Tibial nerve (tissue), 4 donors: ENCODE data around the gene PARN. TPM values are rescaled to one million over a fixed set of nuclear protein-coding genes. Genes with fewer than 3 reads are reported as not detected.

Experiments used
- DNase-seq, 2 donors: peaks; one replicate each; pipeline ENCODE4 v3.0.0-alpha.2; 2019; ENCODE audit warnings: low spot score in 2 of 2
- H3K27ac ChIP-seq, 4 donors: fragments of 200-600 bp; sonication (generic) in 3 of 4; one replicate each; pipeline ENCODE4 v1.5.1; 2017 to 2019; ENCODE audit warnings: mild to moderate bottlenecking in 1 of 4
- H3K27me3 ChIP-seq, 2 donors: fragments of 200-600 bp; sonication (generic) in 1 of 2; one replicate each; pipeline versions ENCODE4 v1.5.1 to v1.6.0; 2017 to 2019
- H3K36me3 ChIP-seq, 3 donors: fragments of 200-600 bp; sonication (generic); one replicate each; pipeline ENCODE4 v1.5.1; 2018 to 2019
- H3K4me1 ChIP-seq, 4 donors: fragments of 200-600 bp; sonication (generic) in 3 of 4; one replicate each; pipeline ENCODE4 v1.5.1; 2017 to 2019
- H3K4me3 ChIP-seq, 4 donors: fragments of 200-600 bp; sonication (generic) in 3 of 4; one replicate each; pipeline ENCODE4 v1.5.1; 2017 to 2019; ENCODE audit warnings: mild to moderate bottlenecking in 1 of 4, moderate library complexity in 1 of 4
- H3K9me3 ChIP-seq, 4 donors: fragments of 200-600 bp; sonication (generic) in 3 of 4; one replicate each; pipeline ENCODE4 v1.5.1; 2017 to 2019
- EP300 ChIP-seq, 2 donors: sonication (generic); formaldehyde crosslinking; IDR thresholded peaks; one replicate each; pipeline ENCODE4 v1.6.1; 2017; ENCODE audit warnings: antibody characterized with exemption in 2 of 2, mild to moderate bottlenecking in 1 of 2
- POLR2A ChIP-seq, 2 donors: fragments of 450-650 bp; IDR thresholded peaks; one replicate each; pipeline ENCODE4 v1.6.1; 2017; ENCODE audit warnings: antibody characterized with exemption in 2 of 2, mild to moderate bottlenecking in 2 of 2, moderate library complexity in 2 of 2
- WGBS, 2 donors: methylation state at CpG; one replicate each; pipeline ENCODE4 v1.1.5; 2018; 5-methylcytosine and 5-hydroxymethylcytosine counted together
- total RNA-seq, 4 donors: library from RNA; depleted of rRNA; stranded (reverse); fragments of >200 nt; gene quantifications; one replicate each; pipeline ENCODE4 v1.1.0, GENCODE V29; 2016
- TF ChIP-seq, protein P1 (sequence below), 5 experiments: fragments of 200-600 bp in 3 of 5; fragments of 450-650 bp in 2 of 5; sonication (generic) in 3 of 5; IDR thresholded peaks; one replicate each; pipeline ENCODE4 v1.5.1; 2016 to 2019; ENCODE audit warnings: antibody characterized with exemption in 5 of 5, mild to moderate bottlenecking in 3 of 5, moderate library complexity in 2 of 5

The PARN gene
- total RNA-seq, 4 donors from 2014 or later, result 36.5 to 49.8 (median 40.6) TPM

DNA sequence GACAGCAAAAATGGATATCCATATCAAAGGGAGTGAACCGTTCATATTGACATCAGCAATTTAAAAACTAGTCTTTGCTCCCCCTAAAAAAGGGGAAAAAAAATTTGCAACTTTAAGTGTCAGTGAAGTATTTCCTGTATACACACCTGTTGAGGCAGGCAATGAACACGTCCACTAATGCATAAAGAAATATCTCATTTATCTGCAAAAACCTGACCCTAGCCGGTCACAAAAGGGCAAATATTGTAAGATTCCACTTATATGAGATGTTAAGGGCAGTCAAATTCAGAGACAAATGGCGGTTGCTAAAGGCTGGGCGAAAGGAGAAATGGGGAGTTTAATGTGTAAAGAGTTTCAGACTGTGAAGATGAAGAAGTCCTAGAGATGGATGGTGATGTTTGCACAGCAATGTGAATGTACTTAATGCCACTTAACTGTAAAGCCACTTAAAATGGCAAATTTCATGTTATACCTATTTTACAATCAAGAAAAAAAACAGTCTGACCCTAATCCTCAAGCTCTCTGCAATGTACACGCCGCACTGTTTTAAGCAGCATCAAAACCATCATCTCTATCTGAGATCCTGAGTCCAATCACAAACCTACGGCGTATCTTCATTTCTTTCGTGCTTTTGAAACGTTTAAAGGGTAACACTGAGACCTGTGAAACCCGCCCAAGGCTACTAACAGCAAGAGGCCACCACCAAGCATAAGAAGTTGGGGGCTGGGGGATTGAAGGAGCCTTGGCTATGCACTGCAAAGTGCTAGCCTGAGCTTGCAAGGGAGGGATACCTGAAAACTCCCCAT lies 1.1 kb downstream of the PARN start:
- Histone ChIP-seq H3K9me3 (no peaks in the 10 kb centered on the region), H3K4me1 (peaks cover 0 to 42% (median 20%) of the 10 kb centered on the region in 4 donors), H3K27me3 (no peaks in the 10 kb centered on the region), H3K4me3 (peak overlapping the region; percentile 59 to 99 (median 77)), H3K27ac (peak overlapping the region; percentile 71 to 94 (median 94)), H3K36me3 (peaks cover 0 to 41% (median 0%) of the 10 kb centered on the region in 3 donors)
- WGBS, 2 donors, result 54 to 60% methylated on average over 12 of the region's 12 CpGs
- DNase-seq, result no peak
- TF ChIP-seq POLR2A (IDR thresholded peaks at IDR 0.05) (no peak), EP300 (IDR thresholded peaks at IDR 0.05) (no peak)
- TF ChIP-seq, protein P1, sequence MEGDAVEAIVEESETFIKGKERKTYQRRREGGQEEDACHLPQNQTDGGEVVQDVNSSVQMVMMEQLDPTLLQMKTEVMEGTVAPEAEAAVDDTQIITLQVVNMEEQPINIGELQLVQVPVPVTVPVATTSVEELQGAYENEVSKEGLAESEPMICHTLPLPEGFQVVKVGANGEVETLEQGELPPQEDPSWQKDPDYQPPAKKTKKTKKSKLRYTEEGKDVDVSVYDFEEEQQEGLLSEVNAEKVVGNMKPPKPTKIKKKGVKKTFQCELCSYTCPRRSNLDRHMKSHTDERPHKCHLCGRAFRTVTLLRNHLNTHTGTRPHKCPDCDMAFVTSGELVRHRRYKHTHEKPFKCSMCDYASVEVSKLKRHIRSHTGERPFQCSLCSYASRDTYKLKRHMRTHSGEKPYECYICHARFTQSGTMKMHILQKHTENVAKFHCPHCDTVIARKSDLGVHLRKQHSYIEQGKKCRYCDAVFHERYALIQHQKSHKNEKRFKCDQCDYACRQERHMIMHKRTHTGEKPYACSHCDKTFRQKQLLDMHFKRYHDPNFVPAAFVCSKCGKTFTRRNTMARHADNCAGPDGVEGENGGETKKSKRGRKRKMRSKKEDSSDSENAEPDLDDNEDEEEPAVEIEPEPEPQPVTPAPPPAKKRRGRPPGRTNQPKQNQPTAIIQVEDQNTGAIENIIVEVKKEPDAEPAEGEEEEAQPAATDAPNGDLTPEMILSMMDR (IDR thresholded peaks at IDR 0.05), result no peak

GRCh38 chr16:14627078-14627477 lies 3.0 kb downstream of the PARN start:
- peaks cover 0 to 60% (median 0%) of the 10 kb centered on the region in 3 donors for H3K36me3 ChIP-seq
- 92% methylated on average over 4 of the region's 4 CpGs for WGBS, 2 donors
- TF ChIP-seq POLR2A (IDR thresholded peaks at IDR 0.05), result no peak
- TF ChIP-seq, protein P1 (IDR thresholded peaks at IDR 0.05), result no peak
- no peak for TF ChIP-seq EP300 (IDR thresholded peaks at IDR 0.05)

GRCh38 chr16:14618566-14618965 lies 11.5 kb downstream of the PARN start:
- H3K36me3 ChIP-seq, result peaks cover 0 to 98% (median 0%) of the 10 kb centered on the region in 3 donors
- H3K9me3 ChIP-seq, result no peaks in the 10 kb centered on the region
- WGBS, 2 donors, result 91% methylated on average over 7 of the region's 7 CpGs
- no peaks in the 10 kb centered on the region for H3K27me3 ChIP-seq
- no peak overlapping the region for H3K4me3 ChIP-seq
- TF ChIP-seq, protein P1 (IDR thresholded peaks at IDR 0.05), result no peak
- no peak for TF ChIP-seq EP300 (IDR thresholded peaks at IDR 0.05)
- no peak for DNase-seq
- no peaks in the 10 kb centered on the region for H3K4me1 ChIP-seq
- no peak overlapping the region for H3K27ac ChIP-seq

More at GRCh38 chr16:14627078-14627477, 3.0 kb downstream of the PARN start:
- H3K4me1 ChIP-seq, result peaks cover 0 to 36% (median 14%) of the 10 kb centered on the region in 4 donors
- no peaks in the 10 kb centered on the region for H3K9me3 ChIP-seq
- no peaks in the 10 kb centered on the region for H3K27me3 ChIP-seq
- H3K4me3 ChIP-seq, result no peak overlapping the region
- no peak for DNase-seq
- no peak overlapping the region for H3K27ac ChIP-seq

- 94 to 95% methylated on average over 4 of the region's 4 CpGs for WGBS, 2 donors
- TF ChIP-seq, protein P1 (IDR thresholded peaks at IDR 0.05), result no peak
- no peak for TF ChIP-seq POLR2A (IDR thresholded peaks at IDR 0.05)
- no peak for TF ChIP-seq EP300 (IDR thresholded peaks at IDR 0.05)
- Histone ChIP-seq H3K36me3 (peaks cover 0 to 94% (median 2%) of the 10 kb centered on the region in 3 donors), H3K4me1 (no peaks in the 10 kb centered on the region), H3K27ac (no peak overlapping the region), H3K4me3 (no peak overlapping the region), H3K9me3 (no peaks in the 10 kb centered on the region), H3K27me3 (no peaks in the 10 kb centered on the region)
- DNase-seq, result no peak
Measured at GRCh38 chr16:14616280-14616679, 13.8 kb downstream of the PARN start.

DNA sequence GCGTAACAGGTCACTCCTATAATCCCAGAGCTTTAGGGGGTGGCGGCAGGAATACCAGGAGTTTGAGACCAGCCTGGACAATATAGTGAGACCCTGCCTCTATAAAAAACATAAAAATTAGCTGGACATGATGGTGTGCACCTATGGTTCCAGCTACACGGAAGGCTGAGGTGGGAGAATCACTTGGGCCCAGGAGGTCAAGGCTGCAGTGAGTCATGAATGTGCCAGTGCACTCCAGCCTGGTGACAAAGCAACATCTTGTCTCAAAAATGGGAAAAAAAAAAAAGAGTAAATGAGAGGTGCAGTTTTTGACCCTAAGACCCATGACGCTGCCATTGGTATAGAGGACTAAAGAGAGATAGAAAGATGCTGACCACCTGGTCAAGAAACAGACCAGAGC lies 16.1 kb downstream of the PARN start:
- Histone ChIP-seq H3K4me3 (no peak overlapping the region), H3K36me3 (peaks cover 0 to 95% (median 2%) of the 10 kb centered on the region in 3 donors), H3K9me3 (no peaks in the 10 kb centered on the region), H3K27me3 (no peaks in the 10 kb centered on the region), H3K4me1 (peaks cover 0 to 8% (median 0%) of the 10 kb centered on the region in 4 donors), H3K27ac (no peak overlapping the region)
- TF ChIP-seq, protein P1 (IDR thresholded peaks at IDR 0.05), result no peak
- TF ChIP-seq POLR2A (IDR thresholded peaks at IDR 0.05) (no peak), EP300 (IDR thresholded peaks at IDR 0.05) (no peak)
- 94 to 96% methylated on average over 4 of the region's 4 CpGs for WGBS, 2 donors
- DNase-seq, result no peak
